Measurements from ENCODE around the gene BPIFB6.

- TF ChIP-seq POLR2AphosphoS5 (IDR thresholded peaks at IDR 0.05; ENCODE audit: low read depth, low read length), result no peak
- no peak for TF ChIP-seq SIN3A (IDR thresholded peaks at IDR 0.05; ENCODE audit: borderline replicate concordance, insufficient read depth, low read length)
- TF ChIP-seq TAF1 (IDR thresholded peaks at IDR 0.05; ENCODE audit: borderline replicate concordance, insufficient read depth, low read length), result no peak
Observed at GRCh38 chr20:33062825-33063149, 31.3 kb downstream of the BPIFB6 start.

Measured in PFSK-1 (cell line).